Loucy (cell line): ENCODE data around the gene TRPV4.

Source experiments
- H2AFZ ChIP-seq: fragments of 200-600 bp; sonication (generic); 2 replicates; pipeline ENCODE4 v1.6.0; 2016; ENCODE audit warnings: antibody characterized with exemption, mild to moderate bottlenecking, low read length, moderate library complexity
- H3F3A ChIP-seq: fragments of 200-600 bp; 2 replicates; pipeline ENCODE4 v1.6.0; 2016; ENCODE audit warnings: antibody characterized with exemption, low read depth, mild to moderate bottlenecking
- H3K27me3 ChIP-seq: fragments of 200-600 bp; sonication (generic); 2 replicates; pipeline ENCODE4 v1.6.1; 2014; ENCODE audit warnings: low read length, mild to moderate bottlenecking; ENCODE audit not compliant: insufficient read depth, poor library complexity, severe bottlenecking
- H3K36me3 ChIP-seq: fragments of 200-600 bp; sonication (generic); 2 replicates; pipeline ENCODE4 v1.6.1; 2016; ENCODE audit warnings: low read length; ENCODE audit not compliant: insufficient read depth
- H3K4me1 ChIP-seq: fragments of 200-600 bp; sonication (generic); 2 replicates; pipeline ENCODE4 v1.5.1; 2014; ENCODE audit warnings: low read length, mild to moderate bottlenecking; ENCODE audit not compliant: insufficient read depth, poor library complexity, severe bottlenecking
- H3K4me2 ChIP-seq: fragments of 200-600 bp; sonication (generic); 2 replicates; pipeline ENCODE4 v1.6.0; 2014; ENCODE audit warnings: antibody characterized with exemption, low read length, low read depth, mild to moderate bottlenecking; ENCODE audit not compliant: poor library complexity, severe bottlenecking
- H3K4me3 ChIP-seq: fragments of 200-600 bp; sonication (generic); 2 replicates; pipeline ENCODE4 v1.5.1; 2014; ENCODE audit warnings: low read length, mild to moderate bottlenecking, mixed read lengths; ENCODE audit not compliant: poor library complexity, severe bottlenecking
- H3K79me2 ChIP-seq: fragments of 200-600 bp; sonication (generic); 2 replicates; pipeline ENCODE4 v1.6.1; 2014; ENCODE audit warnings: low read length; ENCODE audit not compliant: insufficient read depth
- H3K9ac ChIP-seq: fragments of 200-600 bp; sonication (generic); 2 replicates; pipeline ENCODE4 v1.6.0; 2014; ENCODE audit warnings: mild to moderate bottlenecking, low read depth, low read length, moderate library complexity; ENCODE audit not compliant: poor library complexity, severe bottlenecking
- H3K9me2 ChIP-seq: fragments of 200-600 bp; sonication (generic); replicated peaks from 2 replicates; pipeline ENCODE4 v1.6.1; 2016; ENCODE audit warnings: low read depth, low read length, mixed read lengths
- H3K9me3 ChIP-seq: fragments of 200-600 bp; sonication (generic); 2 replicates; pipeline ENCODE4 v1.6.1; 2014; ENCODE audit warnings: mild to moderate bottlenecking, antibody characterized with exemption, low read length, low read depth; ENCODE audit not compliant: insufficient read depth
- H4K20me1 ChIP-seq: fragments of 200-600 bp; sonication (generic); 2 replicates; pipeline ENCODE4 v1.6.0; 2014; ENCODE audit warnings: antibody characterized with exemption, low read length, mild to moderate bottlenecking; ENCODE audit not compliant: insufficient read depth, poor library complexity, severe bottlenecking
- EZH2phosphoT487 ChIP-seq: fragments of 200-600 bp; IDR thresholded peaks from 2 replicates; pipeline ENCODE4 v1.6.1; 2018; ENCODE audit warnings: antibody characterized with exemption, mild to moderate bottlenecking, moderate library complexity, borderline replicate concordance
- TF ChIP-seq, protein P1 (sequence below): fragments of 200-600 bp; sonication (generic); conservative IDR thresholded peaks from 2 replicates; pipeline ENCODE4 v1.5.1; 2014; ENCODE audit warnings: mild to moderate bottlenecking, antibody characterized with exemption, low read length

Gene TRPV4

DNA sequence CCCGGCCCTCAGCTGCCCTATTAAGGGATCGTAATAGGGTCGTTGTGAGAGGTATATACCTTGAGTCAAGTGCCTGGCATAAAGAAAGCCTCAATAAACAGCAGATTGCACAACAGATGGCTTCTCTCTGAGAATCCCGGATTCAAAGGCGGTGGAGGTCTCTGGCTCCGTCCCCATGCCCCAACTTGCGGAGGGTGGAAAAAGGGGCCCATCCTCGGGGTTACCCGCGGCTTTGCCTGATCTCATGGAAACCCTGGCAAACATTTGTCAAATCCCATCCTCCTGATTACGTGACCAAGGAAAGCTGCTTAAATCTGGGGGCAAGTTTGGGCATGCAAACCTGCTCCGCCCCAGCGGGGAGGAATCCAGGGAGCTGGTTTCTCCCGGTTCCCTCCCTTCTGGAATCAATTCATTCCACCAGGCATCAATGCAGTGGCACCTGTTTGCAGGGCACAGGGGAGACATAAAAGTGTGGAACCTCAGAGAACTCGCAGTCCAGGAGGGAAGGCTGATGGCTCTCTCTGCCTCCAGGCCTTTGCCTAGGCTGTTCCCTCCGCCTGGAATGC, 12.3 kb downstream of the TRPV4 start:
- Histone ChIP-seq H3K4me1 (no peaks in the 10 kb centered on the region), H3K9ac (no peak overlapping the region), H3K4me2 (no peak overlapping the region), H3K36me3 (no peaks in the 10 kb centered on the region), H3K9me2 (no peaks in the 10 kb centered on the region), H3K9me3 (no peaks in the 10 kb centered on the region), H3K79me2 (no peaks in the 10 kb centered on the region), H3F3A (no peaks in the 10 kb centered on the region), H4K20me1 (no peaks in the 10 kb centered on the region), H3K27me3 (no peaks in the 10 kb centered on the region), H2AFZ (no peak overlapping the region), H3K4me3 (no peak overlapping the region)
- TF ChIP-seq, protein P1, sequence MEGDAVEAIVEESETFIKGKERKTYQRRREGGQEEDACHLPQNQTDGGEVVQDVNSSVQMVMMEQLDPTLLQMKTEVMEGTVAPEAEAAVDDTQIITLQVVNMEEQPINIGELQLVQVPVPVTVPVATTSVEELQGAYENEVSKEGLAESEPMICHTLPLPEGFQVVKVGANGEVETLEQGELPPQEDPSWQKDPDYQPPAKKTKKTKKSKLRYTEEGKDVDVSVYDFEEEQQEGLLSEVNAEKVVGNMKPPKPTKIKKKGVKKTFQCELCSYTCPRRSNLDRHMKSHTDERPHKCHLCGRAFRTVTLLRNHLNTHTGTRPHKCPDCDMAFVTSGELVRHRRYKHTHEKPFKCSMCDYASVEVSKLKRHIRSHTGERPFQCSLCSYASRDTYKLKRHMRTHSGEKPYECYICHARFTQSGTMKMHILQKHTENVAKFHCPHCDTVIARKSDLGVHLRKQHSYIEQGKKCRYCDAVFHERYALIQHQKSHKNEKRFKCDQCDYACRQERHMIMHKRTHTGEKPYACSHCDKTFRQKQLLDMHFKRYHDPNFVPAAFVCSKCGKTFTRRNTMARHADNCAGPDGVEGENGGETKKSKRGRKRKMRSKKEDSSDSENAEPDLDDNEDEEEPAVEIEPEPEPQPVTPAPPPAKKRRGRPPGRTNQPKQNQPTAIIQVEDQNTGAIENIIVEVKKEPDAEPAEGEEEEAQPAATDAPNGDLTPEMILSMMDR = no peak
- TF ChIP-seq EZH2phosphoT487 = no peak

DNA sequence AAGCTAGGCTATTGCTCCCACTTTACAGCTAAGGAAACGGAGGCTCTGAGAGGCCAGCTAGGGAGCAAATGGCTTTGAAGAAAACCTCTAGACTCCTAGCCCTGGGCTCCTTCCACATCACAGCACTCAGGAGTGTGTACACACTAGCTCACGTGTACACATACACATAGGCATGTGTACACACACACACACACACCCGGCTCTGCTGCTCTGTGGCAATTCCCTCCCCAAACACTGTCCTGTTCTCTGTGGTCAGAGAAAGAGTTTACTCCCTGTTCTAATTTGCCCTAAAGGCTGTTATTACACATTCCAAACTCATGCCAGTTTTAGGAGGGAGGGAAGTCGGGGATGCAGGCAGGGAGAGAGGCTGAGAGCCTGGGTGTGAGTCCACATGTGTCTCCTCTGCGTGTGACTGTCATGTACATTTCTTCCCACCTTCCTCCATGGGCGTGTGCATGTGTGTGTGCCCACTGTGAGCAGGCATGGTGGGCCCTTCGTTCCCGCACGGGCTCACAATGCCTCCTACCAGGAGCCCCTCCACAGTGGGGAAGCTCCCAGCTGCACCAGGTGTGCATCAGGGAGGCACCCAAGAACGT, 14.2 kb downstream of the TRPV4 start:
- H3K4me1 ChIP-seq = no peaks in the 10 kb centered on the region
- H3K9ac ChIP-seq = no peak overlapping the region
- no peak overlapping the region for H2AFZ ChIP-seq
- no peak for TF ChIP-seq EZH2phosphoT487
- TF ChIP-seq, protein P1 = no peak
- no peak overlapping the region for H3K4me2 ChIP-seq
- H3K27me3 ChIP-seq = no peaks in the 10 kb centered on the region
- no peaks in the 10 kb centered on the region for H3K9me3 ChIP-seq
- no peak overlapping the region for H3K4me3 ChIP-seq
- no peaks in the 10 kb centered on the region for H3K9me2 ChIP-seq
- H3K79me2 ChIP-seq = no peaks in the 10 kb centered on the region
- H4K20me1 ChIP-seq = no peaks in the 10 kb centered on the region
- H3F3A ChIP-seq = no peaks in the 10 kb centered on the region
- no peaks in the 10 kb centered on the region for H3K36me3 ChIP-seq

DNA sequence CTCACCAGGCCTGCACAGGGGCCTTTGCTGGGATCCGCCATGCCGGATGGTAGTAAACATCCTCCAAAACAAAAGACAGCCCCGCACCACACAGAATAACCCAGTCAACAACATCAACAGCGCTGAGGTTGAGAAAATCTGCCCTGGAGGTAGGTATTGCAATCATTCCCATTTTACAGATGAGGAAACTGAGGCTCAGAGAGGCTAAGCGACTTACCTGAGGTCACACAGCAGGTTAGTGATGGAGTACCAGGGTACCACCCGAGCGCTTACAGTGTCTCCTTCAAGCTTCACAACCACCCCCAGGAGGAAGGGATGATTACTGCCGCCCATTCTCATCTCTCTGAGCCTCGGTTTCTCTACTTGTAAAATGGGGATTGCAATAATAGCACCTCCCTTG, 14.9 kb downstream of the TRPV4 start:
- Histone ChIP-seq H3K9me3 (no peaks in the 10 kb centered on the region), H3K36me3 (no peaks in the 10 kb centered on the region), H3K79me2 (no peaks in the 10 kb centered on the region), H3K4me3 (no peak overlapping the region), H3K27me3 (no peaks in the 10 kb centered on the region), H3F3A (no peaks in the 10 kb centered on the region), H2AFZ (no peak overlapping the region), H3K4me1 (no peaks in the 10 kb centered on the region), H3K9ac (no peak overlapping the region), H3K4me2 (no peak overlapping the region), H4K20me1 (no peaks in the 10 kb centered on the region), H3K9me2 (no peaks in the 10 kb centered on the region)
- no peak for TF ChIP-seq EZH2phosphoT487
- TF ChIP-seq, protein P1 = no peak
